Loucy (cell line): ENCODE data around the gene TNFRSF19.
A peak's percentile ranks its signal among the peaks of the same experiment; 100 is the strongest.

Source experiments
- H2AFZ ChIP-seq: fragments of 200-600 bp; sonication (generic); 2 replicates; pipeline ENCODE4 v1.6.0; 2016; ENCODE audit warnings: antibody characterized with exemption, mild to moderate bottlenecking, low read length, moderate library complexity
- H3F3A ChIP-seq: fragments of 200-600 bp; 2 replicates; pipeline ENCODE4 v1.6.0; 2016; ENCODE audit warnings: antibody characterized with exemption, low read depth, mild to moderate bottlenecking
- H3K27me3 ChIP-seq: fragments of 200-600 bp; sonication (generic); 2 replicates; pipeline ENCODE4 v1.6.1; 2014; ENCODE audit warnings: low read length, mild to moderate bottlenecking; ENCODE audit not compliant: insufficient read depth, poor library complexity, severe bottlenecking
- H3K36me3 ChIP-seq: fragments of 200-600 bp; sonication (generic); 2 replicates; pipeline ENCODE4 v1.6.1; 2016; ENCODE audit warnings: low read length; ENCODE audit not compliant: insufficient read depth
- H3K4me1 ChIP-seq: fragments of 200-600 bp; sonication (generic); 2 replicates; pipeline ENCODE4 v1.5.1; 2014; ENCODE audit warnings: low read length, mild to moderate bottlenecking; ENCODE audit not compliant: insufficient read depth, poor library complexity, severe bottlenecking
- H3K4me2 ChIP-seq: fragments of 200-600 bp; sonication (generic); 2 replicates; pipeline ENCODE4 v1.6.0; 2014; ENCODE audit warnings: antibody characterized with exemption, low read length, low read depth, mild to moderate bottlenecking; ENCODE audit not compliant: poor library complexity, severe bottlenecking
- H3K4me3 ChIP-seq: fragments of 200-600 bp; sonication (generic); 2 replicates; pipeline ENCODE4 v1.5.1; 2014; ENCODE audit warnings: low read length, mild to moderate bottlenecking, mixed read lengths; ENCODE audit not compliant: poor library complexity, severe bottlenecking
- H3K79me2 ChIP-seq: fragments of 200-600 bp; sonication (generic); 2 replicates; pipeline ENCODE4 v1.6.1; 2014; ENCODE audit warnings: low read length; ENCODE audit not compliant: insufficient read depth
- H3K9ac ChIP-seq: fragments of 200-600 bp; sonication (generic); 2 replicates; pipeline ENCODE4 v1.6.0; 2014; ENCODE audit warnings: mild to moderate bottlenecking, low read depth, low read length, moderate library complexity; ENCODE audit not compliant: poor library complexity, severe bottlenecking
- H3K9me2 ChIP-seq: fragments of 200-600 bp; sonication (generic); replicated peaks from 2 replicates; pipeline ENCODE4 v1.6.1; 2016; ENCODE audit warnings: low read depth, low read length, mixed read lengths
- H3K9me3 ChIP-seq: fragments of 200-600 bp; sonication (generic); 2 replicates; pipeline ENCODE4 v1.6.1; 2014; ENCODE audit warnings: mild to moderate bottlenecking, antibody characterized with exemption, low read length, low read depth; ENCODE audit not compliant: insufficient read depth
- H4K20me1 ChIP-seq: fragments of 200-600 bp; sonication (generic); 2 replicates; pipeline ENCODE4 v1.6.0; 2014; ENCODE audit warnings: antibody characterized with exemption, low read length, mild to moderate bottlenecking; ENCODE audit not compliant: insufficient read depth, poor library complexity, severe bottlenecking
- CTCF ChIP-seq: fragments of 200-600 bp; sonication (generic); conservative IDR thresholded peaks from 2 replicates; pipeline ENCODE4 v1.5.1; 2014; ENCODE audit warnings: mild to moderate bottlenecking, antibody characterized with exemption, low read length
- EZH2phosphoT487 ChIP-seq: fragments of 200-600 bp; IDR thresholded peaks from 2 replicates; pipeline ENCODE4 v1.6.1; 2018; ENCODE audit warnings: antibody characterized with exemption, mild to moderate bottlenecking, moderate library complexity, borderline replicate concordance

Gene TNFRSF19

DNA sequence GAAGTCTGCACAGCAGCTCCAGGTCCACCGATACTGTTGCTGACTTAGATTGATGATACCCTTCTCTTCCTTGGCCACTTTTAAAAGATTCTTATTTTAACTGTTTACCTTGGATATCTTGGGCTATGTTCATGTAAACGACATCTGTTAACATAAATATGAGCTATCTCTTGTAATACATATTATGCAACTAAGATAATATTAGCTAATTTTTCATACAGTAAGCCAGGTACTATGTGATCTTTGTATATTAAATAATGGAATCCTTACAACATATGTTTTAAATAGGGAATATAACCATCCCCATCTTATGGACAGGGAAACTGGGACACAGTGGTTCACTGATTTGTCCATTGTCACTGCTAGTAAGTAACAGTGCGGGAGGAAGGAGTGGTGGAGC is 37.9 kb downstream of the TNFRSF19 start:
- H3K4me1 ChIP-seq, result peaks cover 8% of the 10 kb centered on the region
- no peaks in the 10 kb centered on the region for H4K20me1 ChIP-seq
- H3K4me2 ChIP-seq, result no peak overlapping the region
- no peak overlapping the region for H3K4me3 ChIP-seq
- no peak overlapping the region for H3K9ac ChIP-seq
- TF ChIP-seq CTCF (no peak), EZH2phosphoT487 (no peak)
- no peak overlapping the region for H2AFZ ChIP-seq
- no peaks in the 10 kb centered on the region for H3K79me2 ChIP-seq
- H3K9me3 ChIP-seq, result no peaks in the 10 kb centered on the region
- no peaks in the 10 kb centered on the region for H3F3A ChIP-seq
- no peaks in the 10 kb centered on the region for H3K9me2 ChIP-seq
- no peaks in the 10 kb centered on the region for H3K27me3 ChIP-seq
- no peaks in the 10 kb centered on the region for H3K36me3 ChIP-seq

DNA sequence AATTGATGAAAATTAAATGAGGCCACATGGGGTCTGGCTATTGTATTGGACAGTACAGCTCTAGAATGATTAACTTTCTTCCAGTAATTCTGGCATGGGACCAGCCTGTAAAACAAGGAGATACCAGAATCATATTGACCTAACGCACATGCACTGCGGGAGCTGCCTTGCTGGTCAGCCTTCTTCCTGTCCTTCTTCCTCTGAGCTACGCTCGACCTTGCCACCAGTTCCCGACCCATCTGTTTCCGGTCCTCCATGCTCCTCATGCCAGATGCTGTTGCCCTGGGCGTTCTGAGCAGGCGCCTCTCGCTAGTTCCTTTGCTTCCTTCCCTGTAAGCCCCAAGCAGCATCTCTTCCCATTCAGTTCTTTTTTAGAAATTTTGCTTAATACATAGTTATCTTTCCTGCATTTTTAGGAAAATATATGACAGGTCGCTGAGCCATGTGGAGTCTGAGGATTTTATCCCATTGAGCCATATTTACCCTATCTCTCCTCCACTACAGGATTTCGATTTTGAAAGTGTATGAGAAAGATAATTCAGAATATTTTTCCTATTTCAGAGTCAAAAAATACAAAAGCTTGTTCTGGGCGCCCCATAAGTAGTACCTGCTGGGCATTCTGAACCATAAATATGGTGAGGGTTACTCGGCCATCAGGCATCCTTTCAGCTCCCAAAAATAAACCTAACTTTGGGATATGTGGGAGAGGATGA is 38.6 kb downstream of the TNFRSF19 start:
- peaks cover 8% of the 10 kb centered on the region for H3K4me1 ChIP-seq
- peak overlapping the region; percentile 50 for H3K4me2 ChIP-seq
- H3K9me2 ChIP-seq, result no peaks in the 10 kb centered on the region
- H3K9me3 ChIP-seq, result no peaks in the 10 kb centered on the region
- H3K36me3 ChIP-seq, result no peaks in the 10 kb centered on the region
- no peaks in the 10 kb centered on the region for H3K27me3 ChIP-seq
- H3K79me2 ChIP-seq, result no peaks in the 10 kb centered on the region
- H4K20me1 ChIP-seq, result no peaks in the 10 kb centered on the region
- H3K9ac ChIP-seq, result no peak overlapping the region
- H3K4me3 ChIP-seq, result no peak overlapping the region
- no peaks in the 10 kb centered on the region for H3F3A ChIP-seq
- TF ChIP-seq CTCF, result no peak
- TF ChIP-seq EZH2phosphoT487, result no peak
- 0 out of 2 replicates have a peak overlapping the region, but pooled peaks have one; percentile 53 for H2AFZ ChIP-seq

GRCh38 chr13:23609414-23609760 is 39.2 kb downstream of the TNFRSF19 start:
- Histone ChIP-seq H3K27me3 (no peaks in the 10 kb centered on the region), H3F3A (no peaks in the 10 kb centered on the region), H3K79me2 (no peaks in the 10 kb centered on the region), H3K36me3 (no peaks in the 10 kb centered on the region), H3K9ac (peak overlapping the region; percentile 42), H4K20me1 (no peaks in the 10 kb centered on the region), H3K4me1 (peaks cover 8% of the 10 kb centered on the region), H2AFZ (peak overlapping the region; percentile 53; the same call in 1 of the 2 replicates), H3K9me3 (no peaks in the 10 kb centered on the region), H3K9me2 (no peaks in the 10 kb centered on the region), H3K4me2 (peak overlapping the region; percentile 50), H3K4me3 (peak overlapping the region; percentile 23)
- TF ChIP-seq EZH2phosphoT487 (no peak), CTCF (no peak)
